Mucosa of rectum (tissue), 2 donors: ENCODE measurements around the gene CSTPP1.
"Not testable (repeated sequence)": the region's sequence is repeated elsewhere in the genome, so short reads cannot be mapped to it uniquely, and the experiment has no call there.

ENCODE experiments used
- H3K27ac ChIP-seq, 2 donors: one replicate each; pipeline ENCODE4 v1.7.0; 2013; ENCODE audit warnings: inconsistent platforms in 2 of 2, low read depth in 2 of 2, low read length in 2 of 2
- H3K27me3 ChIP-seq, 2 donors: one replicate each; pipeline ENCODE4 v1.7.0; 2013; ENCODE audit warnings: low read length in 2 of 2; ENCODE audit not compliant: control insufficient read depth in 2 of 2, insufficient read depth in 2 of 2
- H3K36me3 ChIP-seq, 2 donors: one replicate each; pipeline ENCODE4 v1.7.0; 2013; ENCODE audit warnings: low read length in 2 of 2; ENCODE audit not compliant: control insufficient read depth in 2 of 2, insufficient read depth in 2 of 2
- H3K4me1 ChIP-seq, 2 donors: one replicate each; pipeline ENCODE4 v1.7.0; 2013; ENCODE audit warnings: low read length in 2 of 2, mild to moderate bottlenecking in 1 of 2; ENCODE audit not compliant: control insufficient read depth in 2 of 2, insufficient read depth in 2 of 2
- H3K4me3 ChIP-seq, 2 donors: one replicate each; pipeline ENCODE4 v1.7.0; 2013; ENCODE audit warnings: low read length in 2 of 2
- H3K9ac ChIP-seq, 2 donors: one replicate each; pipeline ENCODE4 v1.7.0; 2013; ENCODE audit warnings: low read length in 2 of 2, low read depth in 1 of 2, mild to moderate bottlenecking in 1 of 2
- H3K9me3 ChIP-seq, 2 donors: one replicate each; pipeline ENCODE4 v1.7.0; 2013; ENCODE audit warnings: low read length in 2 of 2; ENCODE audit not compliant: control insufficient read depth in 2 of 2
- donor health status: healthy.
- donor health status: Normal muscosa, but diverticular disease.

CSTPP1 gene

GRCh38 chr11:47202576-47202975 lies 266.0 kb downstream of the CSTPP1 start:
- Histone ChIP-seq H3K9ac (no peak overlapping the region), H3K27ac (no peak overlapping the region), H3K4me1 (no peaks in the 10 kb centered on the region), H3K4me3 (no peak overlapping the region), H3K9me3 (no peaks in the 10 kb centered on the region), H3K27me3 (no peaks in the 10 kb centered on the region), H3K36me3 (no peaks in the 10 kb centered on the region)

GRCh38 chr11:47204637-47204989 lies 268.1 kb downstream of the CSTPP1 start:
- H3K4me1 ChIP-seq: no peaks in the 10 kb centered on the region
- no peaks in the 10 kb centered on the region for H3K36me3 ChIP-seq
- H3K27me3 ChIP-seq: no peaks in the 10 kb centered on the region
- no peak overlapping the region for H3K9ac ChIP-seq
- no peak overlapping the region for H3K27ac ChIP-seq
- no peaks in the 10 kb centered on the region for H3K9me3 ChIP-seq
- H3K4me3 ChIP-seq: no peak overlapping the region

- H3K36me3 ChIP-seq, H3K9ac ChIP-seq, H3K4me1 ChIP-seq, H3K9me3 ChIP-seq, H3K27me3 ChIP-seq, H3K4me3 ChIP-seq, H3K27ac ChIP-seq: not testable (repeated sequence)
Observed at GRCh38 chr11:47206577-47206976, 270.0 kb downstream of the CSTPP1 start.

GRCh38 chr11:47207459-47207858 lies 270.9 kb downstream of the CSTPP1 start:
- no peaks in the 10 kb centered on the region for H3K27me3 ChIP-seq
- H3K9me3 ChIP-seq: no peaks in the 10 kb centered on the region
- no peaks in the 10 kb centered on the region for H3K36me3 ChIP-seq
- no peak overlapping the region for H3K27ac ChIP-seq
- H3K9ac ChIP-seq: no peak overlapping the region
- H3K4me3 ChIP-seq: no peak overlapping the region
- H3K4me1 ChIP-seq: no peaks in the 10 kb centered on the region

GRCh38 chr11:47208008-47208552 lies 271.5 kb downstream of the CSTPP1 start:
- H3K4me3 ChIP-seq, H3K36me3 ChIP-seq, H3K27me3 ChIP-seq, H3K27ac ChIP-seq, H3K4me1 ChIP-seq, H3K9me3 ChIP-seq, H3K9ac ChIP-seq: not testable (repeated sequence)

GRCh38 chr11:47208628-47209027 lies 272.1 kb downstream of the CSTPP1 start:
- Histone ChIP-seq H3K4me3 (no peak overlapping the region), H3K9me3 (no peaks in the 10 kb centered on the region), H3K27ac (no peak overlapping the region), H3K27me3 (no peaks in the 10 kb centered on the region), H3K36me3 (no peaks in the 10 kb centered on the region), H3K4me1 (no peaks in the 10 kb centered on the region), H3K9ac (no peak overlapping the region)
